Subcutaneous adipose tissue (tissue), 4 donors: ENCODE data around the gene SHF. TPM values are rescaled to one million over a fixed set of nuclear protein-coding genes. Genes with fewer than 3 reads are reported as not detected.

Source experiments
- total RNA-seq, 4 donors: library from RNA; depleted of rRNA; stranded (reverse); fragments of >200 nt; gene quantifications; one replicate each; pipeline ENCODE4 v1.1.0, GENCODE V29; 2016
- TF ChIP-seq, protein P1 (sequence below): fragments of 450-650 bp; IDR thresholded peaks from one replicate; pipeline ENCODE4 v1.5.1; 2016; ENCODE audit warnings: low read depth, mild to moderate bottlenecking, control low read depth, antibody characterized with exemption, moderate library complexity

Gene SHF
- total RNA-seq, 4 donors from 2014 or later, result 0.33 to 7.5 (median 3.7) TPM

- TF ChIP-seq, protein P1, sequence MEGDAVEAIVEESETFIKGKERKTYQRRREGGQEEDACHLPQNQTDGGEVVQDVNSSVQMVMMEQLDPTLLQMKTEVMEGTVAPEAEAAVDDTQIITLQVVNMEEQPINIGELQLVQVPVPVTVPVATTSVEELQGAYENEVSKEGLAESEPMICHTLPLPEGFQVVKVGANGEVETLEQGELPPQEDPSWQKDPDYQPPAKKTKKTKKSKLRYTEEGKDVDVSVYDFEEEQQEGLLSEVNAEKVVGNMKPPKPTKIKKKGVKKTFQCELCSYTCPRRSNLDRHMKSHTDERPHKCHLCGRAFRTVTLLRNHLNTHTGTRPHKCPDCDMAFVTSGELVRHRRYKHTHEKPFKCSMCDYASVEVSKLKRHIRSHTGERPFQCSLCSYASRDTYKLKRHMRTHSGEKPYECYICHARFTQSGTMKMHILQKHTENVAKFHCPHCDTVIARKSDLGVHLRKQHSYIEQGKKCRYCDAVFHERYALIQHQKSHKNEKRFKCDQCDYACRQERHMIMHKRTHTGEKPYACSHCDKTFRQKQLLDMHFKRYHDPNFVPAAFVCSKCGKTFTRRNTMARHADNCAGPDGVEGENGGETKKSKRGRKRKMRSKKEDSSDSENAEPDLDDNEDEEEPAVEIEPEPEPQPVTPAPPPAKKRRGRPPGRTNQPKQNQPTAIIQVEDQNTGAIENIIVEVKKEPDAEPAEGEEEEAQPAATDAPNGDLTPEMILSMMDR, result no peak
Measured at GRCh38 chr15:45225506-45226273, 37.9 kb upstream of the SHF start.

DNA sequence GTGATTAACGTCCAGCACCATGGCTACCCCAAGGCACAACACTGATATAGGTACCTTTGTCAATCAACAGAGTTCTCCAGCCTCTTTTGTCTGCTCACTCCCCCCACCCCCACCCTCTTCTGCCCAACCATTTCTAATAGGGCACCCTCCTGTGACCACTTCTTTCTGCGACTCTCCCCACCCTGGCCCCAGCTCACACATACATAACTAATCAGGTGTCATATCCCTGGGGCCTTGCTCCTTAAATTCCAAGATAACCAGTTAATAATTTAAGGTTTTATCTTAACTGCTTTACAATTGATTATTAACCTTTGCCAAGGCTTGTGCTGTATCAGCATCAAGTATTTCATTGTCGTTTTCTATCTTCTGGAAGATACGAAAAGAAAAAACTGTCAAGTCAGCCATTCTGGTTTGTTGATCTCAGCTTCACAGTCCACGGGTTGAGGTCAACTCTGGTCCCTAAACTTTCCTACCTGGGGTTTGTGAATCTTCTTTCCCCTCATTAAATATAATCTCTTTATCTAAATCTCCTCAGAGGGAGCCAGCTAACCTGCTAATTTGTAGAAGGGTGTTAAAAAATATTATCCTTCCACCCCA is 37.0 kb upstream of the SHF start:
- TF ChIP-seq, protein P1, result no peak

DNA sequence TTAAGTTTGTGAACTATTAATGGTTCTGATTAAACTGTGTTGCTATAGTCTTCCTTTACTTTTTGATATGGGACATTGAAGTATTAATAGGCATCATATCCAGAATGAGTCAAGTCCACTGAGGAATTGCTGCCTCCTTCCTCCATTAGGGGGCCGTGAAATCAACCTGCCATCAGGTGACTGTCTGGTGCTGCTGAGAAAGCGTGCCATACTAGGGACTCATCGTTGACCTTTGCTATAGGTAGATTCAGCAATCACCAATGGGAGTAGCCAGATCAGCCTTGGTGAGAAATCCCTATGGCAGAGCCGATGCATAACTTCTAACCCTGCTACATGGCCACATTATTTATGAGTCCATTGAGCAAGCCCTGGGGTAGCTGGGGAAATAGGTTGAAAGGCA is 34.2 kb upstream of the SHF start:
- TF ChIP-seq, protein P1, result no peak

GRCh38 chr15:45221053-45221599 is 33.4 kb upstream of the SHF start:
- TF ChIP-seq, protein P1, result no peak

DNA sequence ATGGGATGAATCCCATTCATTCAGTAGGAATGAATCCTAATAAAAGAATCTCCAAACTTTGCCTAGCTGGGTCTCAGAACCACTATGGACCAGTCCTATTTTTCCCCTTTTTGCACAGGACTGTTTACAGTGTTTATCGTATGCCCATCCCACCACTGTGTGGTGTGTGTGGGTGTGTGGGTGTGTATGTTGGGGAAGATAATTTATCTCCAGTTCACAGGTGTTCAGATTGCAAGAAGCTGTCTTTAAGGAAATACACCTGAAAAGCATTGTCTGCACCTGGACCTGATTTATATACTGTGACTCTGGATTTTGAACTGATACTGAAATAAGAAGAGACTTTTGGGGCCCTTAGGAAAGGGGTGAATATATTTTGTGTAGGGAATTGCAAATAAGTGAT is 24.7 kb upstream of the SHF start:
- TF ChIP-seq, protein P1, result no peak

GRCh38 chr15:45205192-45205591 is 17.4 kb upstream of the SHF start:
- TF ChIP-seq, protein P1, result no peak

DNA sequence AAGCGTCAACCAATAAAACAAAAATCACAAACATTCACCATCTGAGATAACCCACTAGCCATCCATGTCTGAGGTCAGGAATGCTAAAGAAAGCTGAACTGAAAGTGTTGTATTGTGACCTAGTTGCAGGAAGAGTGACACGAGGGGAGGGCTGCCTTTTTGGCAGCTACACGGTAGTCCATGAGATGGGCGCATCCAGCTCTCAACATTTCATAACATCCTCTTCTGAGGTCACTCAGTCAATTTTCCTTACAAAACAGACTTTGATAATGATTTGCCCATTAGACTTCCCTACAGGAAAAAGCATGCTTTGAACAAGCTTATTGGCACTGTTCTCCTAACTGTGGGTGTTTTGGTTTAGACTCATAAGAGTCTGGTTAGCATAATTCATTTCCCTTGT is 15.4 kb upstream of the SHF start:
- TF ChIP-seq, protein P1, result no peak
